Measurements from ENCODE around the gene CCDC186. TPM values are rescaled to one million over a fixed set of nuclear protein-coding genes. Genes with fewer than 3 reads are reported as not detected.

Gene CCDC186
- total RNA-seq (2022) (26.3 and 30.4 TPM in 2 replicates), Bru-seq, nascent RNA (percentile 87 among the genes with signal in this experiment), BruChase-seq, experiment 1, labeled RNA remaining after a 2-hour chase (percentile 89 among the genes with signal in this experiment), BruChase-seq, experiment 2, labeled RNA remaining after a 6-hour chase (percentile 82 among the genes with signal in this experiment)
- long read RNA-seq, full-length matches to known transcripts, result 10 of 14 reads
- long read RNA-seq, partial matches to known transcripts, result 1 of 14 reads
- long read RNA-seq, other reads (novel, unspliced or antisense), result 3 of 14 reads

DNA sequence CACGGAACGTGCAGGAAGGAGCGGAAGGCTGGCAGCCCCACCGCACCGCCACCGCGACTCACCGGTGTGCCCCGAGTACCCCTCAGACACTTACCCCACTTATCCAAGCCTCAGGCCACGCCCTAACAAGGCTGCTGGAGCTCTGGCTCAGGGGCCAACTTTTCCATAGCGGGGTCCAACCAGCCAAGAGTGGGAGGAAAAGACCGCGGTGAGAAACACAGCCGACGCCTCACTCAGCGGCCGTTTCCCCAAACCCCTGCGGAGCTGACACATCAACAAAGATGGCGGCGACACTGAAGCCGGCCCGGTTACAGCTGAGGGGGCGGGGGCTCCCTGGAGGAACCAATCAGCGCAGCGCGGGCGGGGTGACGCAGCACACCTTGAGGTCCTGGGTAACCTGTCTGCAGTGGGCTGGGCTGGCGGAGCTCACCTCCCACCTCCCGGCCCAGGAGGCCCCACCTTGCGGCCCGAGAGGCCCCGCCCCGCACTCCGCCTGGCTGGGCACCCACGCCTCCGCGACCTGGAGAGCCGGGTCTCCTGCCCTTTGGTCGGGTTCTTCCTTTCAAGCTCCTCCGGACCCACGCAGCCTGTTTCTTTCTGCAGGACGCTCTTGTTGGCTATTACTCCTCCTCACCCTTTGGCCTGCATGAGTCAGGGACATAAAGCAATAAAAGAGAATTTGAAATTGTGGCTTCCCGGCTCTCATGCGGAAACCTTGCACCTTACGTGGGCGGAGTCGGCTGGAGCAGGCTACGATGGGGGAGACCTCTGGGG, at the start of gene CCDC186:
Gene CCDC186, minus strand, starts transcription at position 283 of the 774 bp plus-strand sequence. CDS start 10,935 bp downstream, outside the sequence.
- H3K9me3 Mint-ChIP-seq (ENCODE audit: unreplicated experiment), result no peaks in the 10 kb centered on the region
- CTCF ChIA-PET, result interaction anchor here (0.8 kb wide), 1 partner anchor 65 kb away, joined by 3 read pairs; the partner anchor contains the start of gene VWA2
- H3K4me1 ChIP-seq, result peaks cover 9% of the 10 kb centered on the region; the same call in 1 of the 2 replicates
- DNase-seq, result peak; percentile 99
- H3K27me3 ChIP-seq (replicated peaks; ENCODE audit: control insufficient read depth, insufficient read depth, low read length), result no peaks in the 10 kb centered on the region
- no TSS peak for BruUV-seq (replicated peaks)
- TF ChIP-seq, protein P1, sequence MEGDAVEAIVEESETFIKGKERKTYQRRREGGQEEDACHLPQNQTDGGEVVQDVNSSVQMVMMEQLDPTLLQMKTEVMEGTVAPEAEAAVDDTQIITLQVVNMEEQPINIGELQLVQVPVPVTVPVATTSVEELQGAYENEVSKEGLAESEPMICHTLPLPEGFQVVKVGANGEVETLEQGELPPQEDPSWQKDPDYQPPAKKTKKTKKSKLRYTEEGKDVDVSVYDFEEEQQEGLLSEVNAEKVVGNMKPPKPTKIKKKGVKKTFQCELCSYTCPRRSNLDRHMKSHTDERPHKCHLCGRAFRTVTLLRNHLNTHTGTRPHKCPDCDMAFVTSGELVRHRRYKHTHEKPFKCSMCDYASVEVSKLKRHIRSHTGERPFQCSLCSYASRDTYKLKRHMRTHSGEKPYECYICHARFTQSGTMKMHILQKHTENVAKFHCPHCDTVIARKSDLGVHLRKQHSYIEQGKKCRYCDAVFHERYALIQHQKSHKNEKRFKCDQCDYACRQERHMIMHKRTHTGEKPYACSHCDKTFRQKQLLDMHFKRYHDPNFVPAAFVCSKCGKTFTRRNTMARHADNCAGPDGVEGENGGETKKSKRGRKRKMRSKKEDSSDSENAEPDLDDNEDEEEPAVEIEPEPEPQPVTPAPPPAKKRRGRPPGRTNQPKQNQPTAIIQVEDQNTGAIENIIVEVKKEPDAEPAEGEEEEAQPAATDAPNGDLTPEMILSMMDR (IDR thresholded peaks at IDR 0.05; ENCODE audit: insufficient read depth in 1 of 2, low read depth in 1 of 2, low read length in 1 of 2, severe bottlenecking in 1 of 2, unreplicated experiment in 1 of 2), result no peak
- H3K4me3 Mint-ChIP-seq (ENCODE audit: unreplicated experiment), result peak within 1 kb of the TSS; percentile 100
- H3K27me3 Mint-ChIP-seq (ENCODE audit: insufficient read depth, unreplicated experiment), result no peaks in the 10 kb centered on the region
- POLR2A ChIA-PET, result interaction anchor here (0.9 kb wide), 1 partner anchor 131 kb away, joined by 3 read pairs; the partner anchor contains the start of gene ADRB1
- peak within 1 kb of the TSS; percentile 100 for H3K27ac Mint-ChIP-seq (ENCODE audit: unreplicated experiment)
- intact Hi-C loops (cut with micrococcal nuclease; ENCODE audit: unreplicated experiment), result loop anchor here (1.0 to 2.0 kb wide), 3 partner anchors 8 to 65 kb away; partner anchors contain the start of gene VWA2
- H3K4me1 Mint-ChIP-seq (ENCODE audit: low read depth, unreplicated experiment), result no peaks in the 10 kb centered on the region
- no peaks in the 10 kb centered on the region for H3K36me3 ChIP-seq (ENCODE audit: control insufficient read depth, insufficient read depth, low read length)
- peaks cover 18% of the 10 kb centered on the region for H3K36me3 Mint-ChIP-seq (ENCODE audit: insufficient read depth, unreplicated experiment)
- H3K9me3 ChIP-seq, result peaks cover 5% of the 10 kb centered on the region; the same call in 1 of the 2 replicates
- H3K4me3 ChIP-seq (ENCODE audit: low read depth, low read length), result peak within 1 kb of the TSS; percentile 79

DNA sequence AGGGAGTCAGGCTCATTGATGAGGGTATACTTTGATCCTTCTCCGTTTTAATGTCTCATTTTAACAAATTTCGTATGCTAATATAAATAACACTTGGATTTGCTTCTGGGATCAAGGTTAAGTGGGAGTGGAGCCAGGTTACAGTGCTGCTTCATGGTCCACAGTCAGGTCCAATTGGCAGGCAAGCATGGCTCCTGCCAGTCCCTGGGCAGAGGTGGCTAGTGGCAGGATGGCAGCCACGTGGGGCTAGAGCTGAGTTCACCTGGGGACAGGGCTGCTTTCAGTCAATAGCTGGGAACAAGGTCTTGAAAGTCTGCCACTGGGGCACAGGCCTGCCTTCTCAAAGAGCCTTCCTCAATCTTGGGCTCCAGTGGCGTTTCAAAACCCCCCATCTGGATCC, 49.1 kb upstream of the CCDC186 start:
- POLR2A ChIA-PET, result no interaction called here
- H3K27ac Mint-ChIP-seq (ENCODE audit: unreplicated experiment), result no peak overlapping the region
- Histone ChIP-seq H3K36me3 (ENCODE audit: control insufficient read depth, insufficient read depth, low read length) (no peaks in the 10 kb centered on the region), H3K4me3 (ENCODE audit: low read depth, low read length) (no peak overlapping the region), H3K4me1 (no peaks in the 10 kb centered on the region), H3K9me3 (no peaks in the 10 kb centered on the region), H3K27me3 (replicated peaks; ENCODE audit: control insufficient read depth, insufficient read depth, low read length) (no peaks in the 10 kb centered on the region)
- no peaks in the 10 kb centered on the region for H3K9me3 Mint-ChIP-seq (ENCODE audit: unreplicated experiment)
- TF ChIP-seq, protein P1 (IDR thresholded peaks at IDR 0.05; ENCODE audit: insufficient read depth in 1 of 2, low read depth in 1 of 2, low read length in 1 of 2, severe bottlenecking in 1 of 2, unreplicated experiment in 1 of 2), result no peak
- no peak for DNase-seq
- no peaks in the 10 kb centered on the region for H3K36me3 Mint-ChIP-seq (ENCODE audit: insufficient read depth, unreplicated experiment)
- H3K4me3 Mint-ChIP-seq (ENCODE audit: unreplicated experiment), result no peak overlapping the region
- no TSS peak for BruUV-seq (replicated peaks)
- intact Hi-C loops (cut with micrococcal nuclease; ENCODE audit: unreplicated experiment), result no loop called here
- H3K27me3 Mint-ChIP-seq (ENCODE audit: insufficient read depth, unreplicated experiment), result peaks cover 11% of the 10 kb centered on the region
- CTCF ChIA-PET, result no interaction called here
- no peaks in the 10 kb centered on the region for H3K4me1 Mint-ChIP-seq (ENCODE audit: low read depth, unreplicated experiment)

DNA sequence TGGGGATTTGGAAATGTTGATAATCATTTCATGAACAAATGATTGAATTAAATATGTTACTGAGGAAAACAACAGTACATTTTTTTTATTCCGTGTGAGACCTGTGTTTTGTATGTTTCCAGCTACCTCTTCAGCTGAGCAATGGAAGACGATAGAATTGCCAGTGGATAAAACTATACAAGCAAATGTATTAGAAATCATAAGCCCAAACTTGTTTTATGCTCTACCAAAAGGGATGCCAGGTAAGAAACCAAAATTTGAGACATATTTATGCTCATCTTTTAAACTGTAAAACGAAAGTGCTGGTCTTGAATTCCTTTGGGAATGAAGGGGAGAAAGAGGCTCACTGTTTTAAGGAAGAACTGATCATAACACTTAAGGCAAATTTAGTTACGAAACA, 47.2 kb upstream of the CCDC186 start:
- Histone ChIP-seq H3K4me1 (no peaks in the 10 kb centered on the region), H3K9me3 (no peaks in the 10 kb centered on the region), H3K4me3 (ENCODE audit: low read depth, low read length) (no peak overlapping the region), H3K27me3 (replicated peaks; ENCODE audit: control insufficient read depth, insufficient read depth, low read length) (no peaks in the 10 kb centered on the region), H3K36me3 (ENCODE audit: control insufficient read depth, insufficient read depth, low read length) (no peaks in the 10 kb centered on the region)
- intact Hi-C loops (cut with micrococcal nuclease; ENCODE audit: unreplicated experiment), result no loop called here
- Mint-ChIP-seq H3K27me3 (ENCODE audit: insufficient read depth, unreplicated experiment) (peaks cover 6% of the 10 kb centered on the region), H3K4me1 (ENCODE audit: low read depth, unreplicated experiment) (no peaks in the 10 kb centered on the region), H3K9me3 (ENCODE audit: unreplicated experiment) (no peaks in the 10 kb centered on the region), H3K36me3 (ENCODE audit: insufficient read depth, unreplicated experiment) (no peaks in the 10 kb centered on the region), H3K27ac (ENCODE audit: unreplicated experiment) (no peak overlapping the region), H3K4me3 (ENCODE audit: unreplicated experiment) (no peak overlapping the region)
- ChIA-PET POLR2A (no interaction called here), CTCF (no interaction called here)
- TF ChIP-seq, protein P1 (IDR thresholded peaks at IDR 0.05; ENCODE audit: insufficient read depth in 1 of 2, low read depth in 1 of 2, low read length in 1 of 2, severe bottlenecking in 1 of 2, unreplicated experiment in 1 of 2), result no peak
- no TSS peak for BruUV-seq (replicated peaks)
- DNase-seq, result no peak
